GM11168 (cell line): ENCODE data around the gene DNMT3B.

Experiments
- in situ Hi-C: fragments of 300-500 bp; cut with MboI; formaldehyde crosslinking; loops from one replicate; pipeline ENCODE4 v1.12.0; 2022; ENCODE audit warnings: low sequenced_read_pairs; ENCODE audit not compliant: unreplicated experiment

Gene DNMT3B

GRCh38 chr20:32846852-32847251, 84.7 kb downstream of the DNMT3B start:
- in situ Hi-C loops, result no loop called here

GRCh38 chr20:32847964-32848363, 85.8 kb downstream of the DNMT3B start:
- in situ Hi-C loops, result no loop called here

GRCh38 chr20:32848846-32849245, 86.7 kb downstream of the DNMT3B start:
- in situ Hi-C loops, result no loop called here

GRCh38 chr20:32849577-32849976, 87.4 kb downstream of the DNMT3B start:
- in situ Hi-C loops, result no loop called here

GRCh38 chr20:32855387-32855786, 93.2 kb downstream of the DNMT3B start:
- in situ Hi-C loops, result no loop called here

GRCh38 chr20:32858189-32858588, 96.0 kb downstream of the DNMT3B start:
- in situ Hi-C loops, result no loop called here
